IgD-negative memory B cell (primary cell): ENCODE data around the gene THSD4. TPM values are rescaled to one million over a fixed set of nuclear protein-coding genes. Genes with fewer than 3 reads are reported as not detected.
"Not testable (repeated sequence)": the region's sequence is repeated elsewhere in the genome, so short reads cannot be mapped to it uniquely, and the experiment has no call there.

Experiments used
- H3K27ac Mint-ChIP-seq, 3 donors: one replicate each; pipeline ENCODE4 v1.8.0; 2020 to 2022; ENCODE audit warnings: mild to moderate bottlenecking in 3 of 3, mixed read lengths in 3 of 3, moderate library complexity in 1 of 3
- H3K27me3 Mint-ChIP-seq: one replicate; pipeline ENCODE4 v1.8.0; 2021; ENCODE audit warnings: mixed read lengths
- H3K36me3 Mint-ChIP-seq: one replicate; pipeline ENCODE4 v1.8.0; 2020; ENCODE audit warnings: mild to moderate bottlenecking, mixed read lengths
- H3K4me1 Mint-ChIP-seq, 3 donors: one replicate each; pipeline ENCODE4 v1.8.0; 2020 to 2022; ENCODE audit warnings: mixed read lengths in 3 of 3, mild to moderate bottlenecking in 1 of 3
- H3K4me3 Mint-ChIP-seq, 4 donors: one replicate each; pipeline ENCODE4 v1.8.0; 2020 to 2022; ENCODE audit warnings: mild to moderate bottlenecking in 4 of 4, mixed read lengths in 4 of 4, moderate library complexity in 3 of 4
- H3K9me3 Mint-ChIP-seq, 3 donors: one replicate each; pipeline ENCODE4 v1.8.0; 2020 to 2021; ENCODE audit warnings: mixed read lengths in 3 of 3, mild to moderate bottlenecking in 1 of 3
- polyA plus RNA-seq: library from polyadenylated mRNA; unstranded; fragments of 300-500 nt; fragmentation: Illumina TruSeq; gene quantifications from one replicate; pipeline ENCODE4 v1.2.3, GENCODE V29; 2021

The THSD4 gene
- polyA plus RNA-seq, 1 donor from 2014 or later = not detected

- peaks cover 2% of the 10 kb centered on the region for H3K27me3 Mint-ChIP-seq
- H3K9me3 Mint-ChIP-seq = no peaks in the 10 kb centered on the region
- H3K36me3 Mint-ChIP-seq = peaks cover 4% of the 10 kb centered on the region
- H3K4me1 Mint-ChIP-seq = no peaks in the 10 kb centered on the region
- H3K4me3 Mint-ChIP-seq = no peak overlapping the region
- no peak overlapping the region for H3K27ac Mint-ChIP-seq
These were observed 9.9 kb downstream of the THSD4 start for GRCh38 chr15:71124937-71125790.

DNA sequence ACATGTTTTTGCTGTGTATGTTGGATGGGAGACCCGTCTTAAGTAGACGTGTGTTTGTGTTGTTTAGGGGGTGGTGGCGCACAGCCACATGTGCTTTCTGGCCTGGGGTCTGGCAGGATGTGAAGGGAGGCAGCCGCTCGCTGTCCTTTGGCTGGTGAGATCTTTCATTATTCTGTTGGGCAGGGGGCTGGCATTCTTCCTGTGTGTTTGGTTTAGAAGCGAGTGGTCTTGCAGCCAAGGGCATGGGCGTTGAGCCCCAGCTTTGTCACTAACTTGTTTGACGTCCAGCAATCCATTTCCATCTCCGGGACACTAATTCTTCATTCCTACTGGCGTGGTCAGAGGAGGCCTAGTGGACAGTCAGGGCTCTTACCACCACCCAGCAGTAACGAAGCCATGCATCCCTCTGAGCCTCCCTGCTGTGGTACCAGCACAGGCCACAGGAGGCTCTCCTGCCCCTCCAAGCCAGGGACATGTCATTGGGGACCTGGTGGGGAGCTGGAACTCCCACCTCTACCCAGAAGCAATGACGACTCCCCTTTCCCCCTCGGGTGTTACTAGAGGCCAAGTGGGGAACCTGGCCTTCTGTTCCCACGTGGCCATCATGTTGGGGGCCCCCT lies 10.7 kb downstream of the THSD4 start:
- Mint-ChIP-seq H3K4me1 (no peaks in the 10 kb centered on the region), H3K27me3 (peaks cover 2% of the 10 kb centered on the region), H3K9me3 (no peaks in the 10 kb centered on the region), H3K4me3 (no peak overlapping the region), H3K36me3 (peaks cover 4% of the 10 kb centered on the region), H3K27ac (no peak overlapping the region)

- H3K9me3 Mint-ChIP-seq = no peaks in the 10 kb centered on the region
- H3K4me1 Mint-ChIP-seq = no peaks in the 10 kb centered on the region
- peaks cover 4% of the 10 kb centered on the region for H3K36me3 Mint-ChIP-seq
- no peak overlapping the region for H3K27ac Mint-ChIP-seq
- H3K27me3 Mint-ChIP-seq = peaks cover 2% of the 10 kb centered on the region
- no peak overlapping the region for H3K4me3 Mint-ChIP-seq
These were observed 11.8 kb downstream of the THSD4 start for GRCh38 chr15:71127083-71127482.

- H3K9me3 Mint-ChIP-seq, H3K27me3 Mint-ChIP-seq, H3K4me3 Mint-ChIP-seq, H3K36me3 Mint-ChIP-seq, H3K27ac Mint-ChIP-seq, H3K4me1 Mint-ChIP-seq: not testable (repeated sequence)
These were observed 12.9 kb downstream of the THSD4 start for GRCh38 chr15:71128159-71128558.

- no peaks in the 10 kb centered on the region for H3K4me1 Mint-ChIP-seq
- no peak overlapping the region for H3K4me3 Mint-ChIP-seq
- peaks cover 4% of the 10 kb centered on the region for H3K36me3 Mint-ChIP-seq
- H3K9me3 Mint-ChIP-seq = no peaks in the 10 kb centered on the region
- H3K27ac Mint-ChIP-seq = no peak overlapping the region
- no peaks in the 10 kb centered on the region for H3K27me3 Mint-ChIP-seq
These were observed 13.8 kb downstream of the THSD4 start for GRCh38 chr15:71128939-71129562.

DNA sequence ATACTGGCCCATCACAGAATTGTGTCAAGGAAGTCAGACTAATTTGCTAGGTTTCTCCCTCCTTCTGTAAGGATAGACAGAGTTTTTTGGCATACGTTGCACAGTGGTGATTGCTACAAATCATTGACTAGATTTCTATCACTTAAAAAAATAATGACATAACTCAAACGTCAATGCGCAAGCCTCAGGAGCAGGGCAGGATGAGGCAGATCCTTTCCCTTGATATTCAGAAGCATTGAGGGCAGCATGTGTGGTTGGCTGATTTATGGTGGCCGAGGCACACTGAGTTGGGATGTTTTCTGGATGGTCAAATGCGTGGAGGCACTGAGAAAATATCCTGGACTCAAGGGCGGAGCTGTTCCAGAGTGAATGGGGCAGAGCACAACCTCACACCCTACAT lies 14.4 kb downstream of the THSD4 start:
- peaks cover 4% of the 10 kb centered on the region for H3K36me3 Mint-ChIP-seq
- H3K9me3 Mint-ChIP-seq = no peaks in the 10 kb centered on the region
- no peaks in the 10 kb centered on the region for H3K27me3 Mint-ChIP-seq
- no peak overlapping the region for H3K4me3 Mint-ChIP-seq
- H3K27ac Mint-ChIP-seq = no peak overlapping the region
- H3K4me1 Mint-ChIP-seq = no peaks in the 10 kb centered on the region

DNA sequence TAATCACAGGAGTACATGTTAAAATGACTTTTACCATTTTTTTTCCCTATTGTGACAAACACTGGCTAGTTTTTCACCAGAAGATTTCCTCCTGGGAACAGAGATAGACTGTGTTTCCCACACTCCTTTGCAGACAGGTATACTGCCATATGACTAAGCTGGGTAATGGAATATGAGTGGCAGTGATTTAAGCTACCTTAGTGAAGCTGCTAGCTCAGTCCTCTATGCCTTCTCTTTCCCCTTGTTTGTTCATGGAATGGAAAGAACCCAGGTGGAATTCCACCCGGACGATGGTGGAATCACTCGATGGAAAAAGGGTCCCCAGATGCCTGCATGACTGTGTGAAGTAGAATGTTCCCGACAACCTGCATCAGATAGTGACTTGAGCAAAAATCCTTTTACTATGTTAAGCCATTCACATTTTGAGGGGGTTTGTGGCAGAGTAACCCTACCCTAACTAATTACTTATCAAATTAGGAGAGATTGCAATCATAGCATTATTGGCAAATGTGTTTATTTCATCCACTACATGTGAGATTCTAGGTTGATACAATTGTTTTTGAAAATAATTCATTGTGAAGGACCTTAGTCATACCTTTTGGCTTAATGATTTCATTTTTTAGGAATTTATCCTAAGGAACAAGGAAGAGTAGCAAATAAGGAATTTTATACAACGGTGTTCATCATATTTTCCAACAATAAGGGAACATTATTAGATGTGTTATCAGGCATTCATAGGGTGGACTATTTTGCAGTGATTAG lies 16.5 kb downstream of the THSD4 start:
- Mint-ChIP-seq H3K27ac (no peak overlapping the region), H3K27me3 (no peaks in the 10 kb centered on the region), H3K4me1 (no peaks in the 10 kb centered on the region), H3K4me3 (no peak overlapping the region), H3K9me3 (no peaks in the 10 kb centered on the region), H3K36me3 (peaks cover 4% of the 10 kb centered on the region)

DNA sequence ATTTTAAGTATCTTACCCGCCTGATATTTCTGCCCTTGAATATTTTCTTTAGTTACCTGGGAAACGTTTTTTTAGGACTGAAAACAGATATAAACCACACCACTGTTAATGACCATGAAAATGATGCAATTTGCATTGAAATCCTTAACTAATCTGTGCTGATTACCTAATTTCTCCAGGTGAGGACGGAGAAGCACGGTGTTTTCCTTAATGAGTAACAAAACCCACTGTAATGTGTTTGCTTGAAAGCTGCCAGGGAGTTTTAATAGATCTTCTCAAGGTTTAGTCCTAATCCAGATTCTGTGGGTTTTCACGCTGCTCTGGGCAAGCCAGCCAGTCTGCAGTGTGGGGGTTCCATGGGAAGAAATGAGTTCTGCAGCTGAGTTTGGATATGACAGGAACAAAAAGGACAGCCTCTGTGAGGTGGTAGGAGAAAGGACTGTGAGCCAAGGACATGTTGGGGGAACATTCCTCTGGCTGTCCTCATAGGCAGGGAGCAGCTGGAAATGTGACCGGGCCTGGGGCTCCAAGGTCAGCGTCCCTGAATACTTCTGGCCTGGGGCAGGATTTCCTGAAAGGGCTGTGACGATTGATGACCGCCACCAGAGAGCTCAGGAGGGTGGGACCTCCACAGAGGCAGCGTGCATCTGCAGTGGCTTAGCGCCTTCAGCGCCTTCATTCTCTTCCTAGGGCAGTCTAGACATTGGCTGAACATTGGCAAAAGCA lies 18.6 kb downstream of the THSD4 start:
- Mint-ChIP-seq H3K27me3 (peaks cover 2% of the 10 kb centered on the region), H3K4me3 (no peak overlapping the region), H3K9me3 (peaks cover 0 to 3% (median 2%) of the 10 kb centered on the region in 3 donors), H3K27ac (no peak overlapping the region), H3K4me1 (no peaks in the 10 kb centered on the region), H3K36me3 (no peaks in the 10 kb centered on the region)

DNA sequence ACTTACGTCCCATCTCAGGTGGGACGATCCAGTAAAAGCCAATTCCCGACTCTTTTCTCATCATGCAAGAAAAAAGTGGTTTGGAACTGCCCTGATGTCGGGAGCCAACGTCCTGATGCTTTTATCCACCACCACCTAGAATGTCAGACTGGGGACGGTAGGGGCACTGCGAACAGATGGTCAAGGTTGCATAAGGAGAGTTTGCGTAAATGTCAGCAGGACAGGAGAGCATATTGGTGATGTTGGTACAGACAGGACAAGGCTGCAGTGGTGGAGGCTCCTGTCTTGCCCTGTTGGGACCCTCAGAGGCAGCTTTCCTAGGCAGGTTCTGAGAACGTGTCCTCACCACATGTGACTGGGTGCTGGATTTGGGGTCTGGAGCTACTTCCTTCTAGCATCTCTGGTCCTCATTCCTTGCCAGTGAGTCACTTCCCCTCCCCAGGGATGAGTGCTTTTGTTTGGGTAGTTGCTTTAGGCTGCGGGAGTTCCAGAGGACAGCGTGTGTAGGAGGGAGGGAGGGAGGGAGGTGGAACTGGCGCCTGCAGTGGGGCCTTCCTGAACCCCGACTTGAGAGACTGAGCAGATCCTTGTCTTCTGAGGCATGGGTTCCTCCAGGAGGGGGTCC lies 21.0 kb downstream of the THSD4 start:
- Mint-ChIP-seq H3K4me1 (no peaks in the 10 kb centered on the region), H3K27me3 (peaks cover 2% of the 10 kb centered on the region), H3K27ac (no peak overlapping the region), H3K9me3 (peaks cover 0 to 3% (median 2%) of the 10 kb centered on the region in 3 donors), H3K4me3 (no peak overlapping the region), H3K36me3 (no peaks in the 10 kb centered on the region)

DNA sequence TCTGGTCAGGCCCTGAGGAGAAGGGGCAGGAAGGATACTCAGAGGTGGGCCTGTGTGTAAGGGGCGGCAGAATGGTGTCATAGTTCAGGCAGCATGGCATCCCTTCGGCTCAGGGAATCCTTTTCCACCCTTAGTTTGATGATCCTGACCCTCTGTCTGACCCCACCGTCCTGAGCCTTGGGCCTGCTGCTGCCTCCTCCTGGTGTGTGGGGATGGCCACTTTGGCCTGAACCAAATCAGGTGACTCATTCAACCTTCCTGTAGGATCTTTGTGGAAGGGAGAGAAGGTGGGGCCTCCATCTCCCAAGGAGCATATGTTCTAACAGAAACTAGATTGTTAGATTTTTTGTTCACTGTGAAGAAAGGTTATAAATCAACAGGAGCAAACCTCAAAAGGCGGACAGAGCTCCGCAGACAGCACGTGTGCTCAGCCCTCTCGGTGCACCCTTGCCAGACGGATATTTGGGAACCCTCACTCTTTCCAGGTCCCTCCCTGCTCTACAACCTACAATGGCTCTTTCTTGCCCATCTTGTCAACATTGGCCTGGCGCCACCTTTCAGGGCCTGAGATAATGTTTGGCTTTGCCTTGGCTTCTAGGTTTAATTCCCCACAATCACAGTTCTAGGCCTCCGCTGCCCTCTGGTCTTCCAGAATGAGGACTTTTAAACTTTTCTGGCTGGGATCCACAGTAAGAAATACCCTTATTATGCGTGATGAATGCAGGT lies 21.7 kb downstream of the THSD4 start:
- Mint-ChIP-seq H3K9me3 (peaks cover 0 to 3% (median 2%) of the 10 kb centered on the region in 3 donors), H3K4me3 (no peak overlapping the region), H3K36me3 (no peaks in the 10 kb centered on the region), H3K27me3 (peaks cover 2% of the 10 kb centered on the region), H3K27ac (no peak overlapping the region), H3K4me1 (no peaks in the 10 kb centered on the region)

DNA sequence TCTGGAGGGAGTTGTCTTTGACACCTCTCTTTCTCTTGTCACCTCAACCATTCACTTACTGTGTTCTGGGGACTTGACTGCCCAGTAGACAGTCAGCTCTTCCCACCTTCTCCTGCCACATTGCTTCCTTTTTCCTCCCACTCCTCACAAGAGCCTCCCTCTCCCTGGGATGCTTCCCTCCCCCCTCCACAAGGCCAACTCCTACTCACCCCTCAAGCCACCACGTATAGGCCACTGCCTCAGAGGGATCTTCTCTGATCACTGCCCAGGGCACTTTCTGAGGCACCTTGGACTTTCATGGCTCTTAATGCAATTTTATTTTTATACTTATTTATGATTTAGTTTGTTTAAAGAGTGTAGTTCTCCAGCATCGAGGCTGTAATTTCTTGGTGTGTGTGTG lies 23.2 kb downstream of the THSD4 start:
- Mint-ChIP-seq H3K27me3 (peaks cover 2% of the 10 kb centered on the region), H3K27ac (no peak overlapping the region), H3K9me3 (peaks cover 0 to 3% (median 2%) of the 10 kb centered on the region in 3 donors), H3K4me3 (no peak overlapping the region), H3K4me1 (no peaks in the 10 kb centered on the region), H3K36me3 (no peaks in the 10 kb centered on the region)

GRCh38 chr15:71139241-71139640 lies 24.0 kb downstream of the THSD4 start:
- H3K27me3 Mint-ChIP-seq = peaks cover 2% of the 10 kb centered on the region
- H3K4me3 Mint-ChIP-seq = no peak overlapping the region

GRCh38 chr15:71141572-71141971 lies 26.3 kb downstream of the THSD4 start:
- Mint-ChIP-seq H3K36me3 (no peaks in the 10 kb centered on the region), H3K4me3 (no peak overlapping the region), H3K4me1 (no peaks in the 10 kb centered on the region), H3K9me3 (peaks cover 2 to 3% (median 3%) of the 10 kb centered on the region in 3 donors), H3K27me3 (peaks cover 2% of the 10 kb centered on the region), H3K27ac (no peak overlapping the region)

More at GRCh38 chr15:71139241-71139640, 24.0 kb downstream of the THSD4 start:
- Mint-ChIP-seq H3K9me3 (peaks cover 2 to 3% (median 3%) of the 10 kb centered on the region in 3 donors), H3K36me3 (no peaks in the 10 kb centered on the region), H3K4me1 (no peaks in the 10 kb centered on the region), H3K27ac (no peak overlapping the region)
